ENCODE results near the gene NFIA. TPM values are rescaled to one million over a fixed set of nuclear protein-coding genes. Genes with fewer than 3 reads are reported as not detected.

Gene NFIA
- total RNA-seq, 1 donor from 2014 or later = 1.5 TPM

DNA sequence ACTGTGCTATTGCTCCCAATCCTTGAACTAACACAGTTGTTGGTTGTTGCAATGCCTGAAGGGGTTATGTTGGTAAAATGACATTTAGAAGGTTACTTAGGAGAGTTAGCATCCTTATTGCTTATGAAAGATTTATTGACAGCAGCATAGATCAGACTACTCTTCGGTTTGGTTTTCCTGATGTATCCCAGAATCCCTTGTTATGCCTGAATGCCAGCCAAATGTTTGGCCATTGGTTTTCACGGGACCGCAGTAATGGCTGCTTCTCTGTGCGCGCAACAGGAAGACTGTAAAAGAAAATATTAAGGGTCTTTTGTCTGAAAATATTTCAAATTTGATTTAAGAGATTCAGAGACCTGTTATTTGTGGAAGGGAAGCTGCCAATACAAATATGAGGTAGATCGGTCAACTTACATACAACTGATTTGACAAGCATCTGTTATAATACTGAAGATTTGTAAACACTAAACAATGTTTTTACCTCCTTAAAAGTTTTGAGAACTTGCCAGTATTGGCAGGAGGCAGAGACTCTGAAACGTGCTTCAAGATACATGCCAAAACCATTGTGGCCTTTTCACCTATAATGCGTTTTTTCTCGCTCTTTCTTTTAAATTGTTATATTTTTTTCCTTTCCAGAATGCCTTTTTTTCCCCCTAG, 8.3 kb downstream of the NFIA start:
- no peaks in the 10 kb centered on the region for H3K36me3 Mint-ChIP-seq (ENCODE audit: low read depth)
- intact Hi-C loops (cut with micrococcal nuclease) = no loop called here
- no peaks in the 10 kb centered on the region for H3K9me3 Mint-ChIP-seq
- no peak overlapping the region for H3K27ac Mint-ChIP-seq
- no peaks in the 10 kb centered on the region for H3K4me1 Mint-ChIP-seq (ENCODE audit: low read depth)
- H3K27me3 Mint-ChIP-seq (ENCODE audit: low read depth) = peaks cover 60% of the 10 kb centered on the region
- H3K4me3 Mint-ChIP-seq (ENCODE audit: low read depth) = no peak overlapping the region
- DNase-seq (ENCODE audit: low spot score) = no peak

DNA sequence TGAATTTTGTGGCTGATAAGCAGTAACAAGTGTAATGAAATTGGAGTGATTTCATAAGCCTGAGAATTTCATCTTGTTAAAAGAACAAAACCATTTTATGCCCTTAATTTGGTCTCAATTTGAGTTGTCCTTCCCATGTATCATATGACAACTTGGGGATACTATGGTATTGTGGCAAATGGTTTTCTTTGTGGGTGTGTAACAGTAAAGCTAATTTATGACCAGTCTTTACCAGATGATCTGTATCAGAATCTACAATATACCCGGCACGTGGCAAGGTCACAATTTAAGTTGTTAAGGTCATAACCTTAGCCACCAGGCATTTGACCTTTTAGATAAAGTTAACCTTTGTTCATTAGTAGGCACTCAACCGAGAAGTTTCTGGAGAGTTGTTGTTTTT, 9.1 kb downstream of the NFIA start:
- no peak overlapping the region for H3K27ac Mint-ChIP-seq
- H3K36me3 Mint-ChIP-seq (ENCODE audit: low read depth) = no peaks in the 10 kb centered on the region
- no peak for DNase-seq (ENCODE audit: low spot score)
- H3K4me3 Mint-ChIP-seq (ENCODE audit: low read depth) = no peak overlapping the region
- H3K9me3 Mint-ChIP-seq = no peaks in the 10 kb centered on the region
- intact Hi-C loops (cut with micrococcal nuclease) = no loop called here
- H3K4me1 Mint-ChIP-seq (ENCODE audit: low read depth) = no peaks in the 10 kb centered on the region
- peaks cover 56% of the 10 kb centered on the region for H3K27me3 Mint-ChIP-seq (ENCODE audit: low read depth)

GRCh38 chr1:61092642-61093041, 10.3 kb downstream of the NFIA start:
- Mint-ChIP-seq H3K4me3 (ENCODE audit: low read depth) (no peak overlapping the region), H3K36me3 (ENCODE audit: low read depth) (no peaks in the 10 kb centered on the region), H3K9me3 (no peaks in the 10 kb centered on the region), H3K4me1 (ENCODE audit: low read depth) (no peaks in the 10 kb centered on the region), H3K27ac (no peak overlapping the region), H3K27me3 (ENCODE audit: low read depth) (peaks cover 60% of the 10 kb centered on the region)
- DNase-seq (ENCODE audit: low spot score) = no peak
- intact Hi-C loops (cut with micrococcal nuclease) = no loop called here

DNA sequence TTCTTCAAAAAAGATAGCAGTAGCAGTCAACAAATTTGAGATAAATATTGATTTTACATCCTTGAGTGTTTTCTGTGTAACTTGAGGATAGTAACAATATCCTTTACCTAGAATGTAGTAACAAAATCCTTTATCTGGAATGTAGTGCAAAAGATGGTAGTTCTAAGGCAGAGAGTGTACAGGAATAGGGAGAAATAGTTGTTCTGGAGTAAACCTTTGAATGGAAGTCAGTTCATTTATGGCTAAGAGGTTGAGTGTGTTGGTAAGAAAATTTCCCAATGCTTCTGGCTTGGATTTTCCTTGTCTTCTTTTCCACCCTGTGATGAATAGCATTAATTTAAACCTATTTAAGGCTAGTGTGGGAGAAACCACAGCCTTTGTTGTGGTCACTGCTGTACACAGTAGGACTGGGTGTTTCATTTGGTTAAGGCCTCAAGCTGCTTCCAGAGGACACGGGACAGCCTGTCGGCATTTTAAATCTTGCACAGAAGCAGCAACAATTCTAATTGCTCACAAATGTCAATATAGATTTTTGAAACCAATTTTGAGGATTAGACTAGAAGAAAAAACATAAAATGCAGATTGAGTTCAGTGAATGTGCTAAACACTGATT, 11.3 kb downstream of the NFIA start:
- intact Hi-C loops (cut with micrococcal nuclease) = no loop called here
- Mint-ChIP-seq H3K27ac (no peak overlapping the region), H3K4me1 (ENCODE audit: low read depth) (no peaks in the 10 kb centered on the region), H3K36me3 (ENCODE audit: low read depth) (no peaks in the 10 kb centered on the region), H3K4me3 (ENCODE audit: low read depth) (no peak overlapping the region), H3K9me3 (no peaks in the 10 kb centered on the region), H3K27me3 (ENCODE audit: low read depth) (peaks cover 54% of the 10 kb centered on the region)
- no peak for DNase-seq (ENCODE audit: low spot score)

- no peak for DNase-seq (ENCODE audit: low spot score)
- intact Hi-C loops (cut with micrococcal nuclease) = no loop called here
- Mint-ChIP-seq H3K27ac (no peak overlapping the region), H3K36me3 (ENCODE audit: low read depth) (no peaks in the 10 kb centered on the region), H3K27me3 (ENCODE audit: low read depth) (peaks cover 49% of the 10 kb centered on the region), H3K4me3 (ENCODE audit: low read depth) (no peak overlapping the region), H3K9me3 (no peaks in the 10 kb centered on the region), H3K4me1 (ENCODE audit: low read depth) (no peaks in the 10 kb centered on the region)
These were observed 12.5 kb downstream of the NFIA start for GRCh38 chr1:61094677-61095469.

- intact Hi-C loops (cut with micrococcal nuclease) = no loop called here
- no peaks in the 10 kb centered on the region for H3K4me1 Mint-ChIP-seq (ENCODE audit: low read depth)
- peaks cover 47% of the 10 kb centered on the region for H3K27me3 Mint-ChIP-seq (ENCODE audit: low read depth)
- H3K36me3 Mint-ChIP-seq (ENCODE audit: low read depth) = no peaks in the 10 kb centered on the region
- no peak overlapping the region for H3K4me3 Mint-ChIP-seq (ENCODE audit: low read depth)
- no peak for DNase-seq (ENCODE audit: low spot score)
- H3K9me3 Mint-ChIP-seq = no peaks in the 10 kb centered on the region
- H3K27ac Mint-ChIP-seq = no peak overlapping the region
These were observed 13.1 kb downstream of the NFIA start for GRCh38 chr1:61095470-61095812.

GRCh38 chr1:61097317-61097716, 15.0 kb downstream of the NFIA start:
- no peaks in the 10 kb centered on the region for H3K4me1 Mint-ChIP-seq (ENCODE audit: low read depth)
- H3K27ac Mint-ChIP-seq = no peak overlapping the region
- intact Hi-C loops (cut with micrococcal nuclease) = no loop called here
- H3K36me3 Mint-ChIP-seq (ENCODE audit: low read depth) = no peaks in the 10 kb centered on the region
- no peak for DNase-seq (ENCODE audit: low spot score)
- H3K9me3 Mint-ChIP-seq = no peaks in the 10 kb centered on the region
- no peak overlapping the region for H3K4me3 Mint-ChIP-seq (ENCODE audit: low read depth)
- H3K27me3 Mint-ChIP-seq (ENCODE audit: low read depth) = peaks cover 38% of the 10 kb centered on the region

GRCh38 chr1:61097722-61098121, 15.4 kb downstream of the NFIA start:
- Mint-ChIP-seq H3K4me3 (ENCODE audit: low read depth) (no peak overlapping the region), H3K9me3 (no peaks in the 10 kb centered on the region), H3K36me3 (ENCODE audit: low read depth) (no peaks in the 10 kb centered on the region), H3K27me3 (ENCODE audit: low read depth) (peaks cover 37% of the 10 kb centered on the region), H3K4me1 (ENCODE audit: low read depth) (no peaks in the 10 kb centered on the region), H3K27ac (no peak overlapping the region)
- DNase-seq (ENCODE audit: low spot score) = no peak
- intact Hi-C loops (cut with micrococcal nuclease) = no loop called here

- DNase-seq (ENCODE audit: low spot score) = no peak
- no peaks in the 10 kb centered on the region for H3K9me3 Mint-ChIP-seq
- intact Hi-C loops (cut with micrococcal nuclease) = no loop called here
- H3K4me1 Mint-ChIP-seq (ENCODE audit: low read depth) = no peaks in the 10 kb centered on the region
- peaks cover 42% of the 10 kb centered on the region for H3K27me3 Mint-ChIP-seq (ENCODE audit: low read depth)
- no peak overlapping the region for H3K4me3 Mint-ChIP-seq (ENCODE audit: low read depth)
- H3K36me3 Mint-ChIP-seq (ENCODE audit: low read depth) = no peaks in the 10 kb centered on the region
- no peak overlapping the region for H3K27ac Mint-ChIP-seq
These were observed 16.0 kb downstream of the NFIA start for GRCh38 chr1:61098333-61098732.

- Mint-ChIP-seq H3K36me3 (ENCODE audit: low read depth) (no peaks in the 10 kb centered on the region), H3K4me1 (ENCODE audit: low read depth) (no peaks in the 10 kb centered on the region), H3K9me3 (no peaks in the 10 kb centered on the region), H3K4me3 (ENCODE audit: low read depth) (no peak overlapping the region), H3K27me3 (ENCODE audit: low read depth) (peaks cover 39% of the 10 kb centered on the region), H3K27ac (no peak overlapping the region)
- DNase-seq (ENCODE audit: low spot score) = no peak
- intact Hi-C loops (cut with micrococcal nuclease) = no loop called here
These were observed 16.6 kb downstream of the NFIA start for GRCh38 chr1:61098906-61099437.

- DNase-seq (ENCODE audit: low spot score) = no peak
- Mint-ChIP-seq H3K27ac (no peak overlapping the region), H3K9me3 (no peaks in the 10 kb centered on the region), H3K4me1 (ENCODE audit: low read depth) (no peaks in the 10 kb centered on the region), H3K36me3 (ENCODE audit: low read depth) (no peaks in the 10 kb centered on the region), H3K4me3 (ENCODE audit: low read depth) (no peak overlapping the region), H3K27me3 (ENCODE audit: low read depth) (peaks cover 24% of the 10 kb centered on the region)
- intact Hi-C loops (cut with micrococcal nuclease) = no loop called here
These were observed 18.2 kb downstream of the NFIA start for GRCh38 chr1:61100578-61100977.

GRCh38 chr1:61101536-61101935, 19.2 kb downstream of the NFIA start:
- no peaks in the 10 kb centered on the region for H3K4me1 Mint-ChIP-seq (ENCODE audit: low read depth)
- peaks cover 22% of the 10 kb centered on the region for H3K27me3 Mint-ChIP-seq (ENCODE audit: low read depth)
- H3K9me3 Mint-ChIP-seq = no peaks in the 10 kb centered on the region
- no peak overlapping the region for H3K27ac Mint-ChIP-seq
- intact Hi-C loops (cut with micrococcal nuclease) = no loop called here
- DNase-seq (ENCODE audit: low spot score) = no peak
- no peak overlapping the region for H3K4me3 Mint-ChIP-seq (ENCODE audit: low read depth)
- no peaks in the 10 kb centered on the region for H3K36me3 Mint-ChIP-seq (ENCODE audit: low read depth)

- Mint-ChIP-seq H3K36me3 (ENCODE audit: low read depth) (no peaks in the 10 kb centered on the region), H3K27ac (no peak overlapping the region), H3K4me3 (ENCODE audit: low read depth) (no peak overlapping the region), H3K4me1 (ENCODE audit: low read depth) (no peaks in the 10 kb centered on the region), H3K9me3 (no peaks in the 10 kb centered on the region), H3K27me3 (ENCODE audit: low read depth) (peaks cover 22% of the 10 kb centered on the region)
- intact Hi-C loops (cut with micrococcal nuclease) = no loop called here
- no peak for DNase-seq (ENCODE audit: low spot score)
These were observed 19.7 kb downstream of the NFIA start for GRCh38 chr1:61102041-61102440.

Data from activated T-helper 2 cell treated with anti-CD3 and anti-CD28 coated beads, Interferon-gamma antibody, Interleukin-2, Interleukin-4, amounts not matched to agents 10 μg/mL and 5 μg/mL and 100 μg/mL, durations not matched to agents 14 hours and 24 hours and 36 hours (primary cell).